ENCODE results near the gene KRT80.

GRCh38 chr12:52147964-52148463, 43.8 kb downstream of the KRT80 start:
- TF ChIP-seq POLR2A (IDR thresholded peaks at IDR 0.05), result no peak
- TF ChIP-seq, protein P1, sequence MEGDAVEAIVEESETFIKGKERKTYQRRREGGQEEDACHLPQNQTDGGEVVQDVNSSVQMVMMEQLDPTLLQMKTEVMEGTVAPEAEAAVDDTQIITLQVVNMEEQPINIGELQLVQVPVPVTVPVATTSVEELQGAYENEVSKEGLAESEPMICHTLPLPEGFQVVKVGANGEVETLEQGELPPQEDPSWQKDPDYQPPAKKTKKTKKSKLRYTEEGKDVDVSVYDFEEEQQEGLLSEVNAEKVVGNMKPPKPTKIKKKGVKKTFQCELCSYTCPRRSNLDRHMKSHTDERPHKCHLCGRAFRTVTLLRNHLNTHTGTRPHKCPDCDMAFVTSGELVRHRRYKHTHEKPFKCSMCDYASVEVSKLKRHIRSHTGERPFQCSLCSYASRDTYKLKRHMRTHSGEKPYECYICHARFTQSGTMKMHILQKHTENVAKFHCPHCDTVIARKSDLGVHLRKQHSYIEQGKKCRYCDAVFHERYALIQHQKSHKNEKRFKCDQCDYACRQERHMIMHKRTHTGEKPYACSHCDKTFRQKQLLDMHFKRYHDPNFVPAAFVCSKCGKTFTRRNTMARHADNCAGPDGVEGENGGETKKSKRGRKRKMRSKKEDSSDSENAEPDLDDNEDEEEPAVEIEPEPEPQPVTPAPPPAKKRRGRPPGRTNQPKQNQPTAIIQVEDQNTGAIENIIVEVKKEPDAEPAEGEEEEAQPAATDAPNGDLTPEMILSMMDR (IDR thresholded peaks at IDR 0.05), result no peak

All from suprapubic skin (tissue), 3 donors.